Neural cell (in vitro differentiated cells): ENCODE results near the gene STUB1. TPM values are rescaled to one million over a fixed set of nuclear protein-coding genes. Genes with fewer than 3 reads are reported as not detected.

ENCODE experiments used
- H2AFZ ChIP-seq: fragments of 200-600, 300-800 bp; sonication (generic), shearing (Covaris generic); 2 replicates; pipeline ENCODE4 v1.6.0; 2014; ENCODE audit warnings: low read depth, mild to moderate bottlenecking, antibody characterized with exemption, low read length, moderate library complexity
- H3F3A ChIP-seq: fragments of 200-600 bp; shearing (Covaris generic); 2 replicates; pipeline ENCODE4 v1.6.1; 2016; ENCODE audit warnings: mild to moderate bottlenecking, moderate library complexity, mixed read lengths, antibody characterized with exemption, low read length; ENCODE audit not compliant: insufficient read depth, poor library complexity, severe bottlenecking
- H3K27ac ChIP-seq: fragments of 200-600, 300-800 bp; sonication (generic), shearing (Covaris generic); 2 replicates; pipeline ENCODE4 v1.5.1; 2014; ENCODE audit warnings: mild to moderate bottlenecking, low read length, moderate library complexity
- H3K27me3 ChIP-seq: fragments of 300-800, 200-600 bp; sonication (generic), shearing (Covaris generic); 2 replicates; pipeline ENCODE4 v1.6.0; 2014; ENCODE audit warnings: mild to moderate bottlenecking, low read depth, low read length, moderate library complexity; ENCODE audit not compliant: insufficient read depth
- H3K36me3 ChIP-seq: fragments of 300-800, 200-600 bp; sonication (generic), shearing (Covaris generic); 2 replicates; pipeline ENCODE4 v1.5.1; 2014; ENCODE audit warnings: mild to moderate bottlenecking, antibody characterized with exemption, low read length, moderate library complexity; ENCODE audit not compliant: insufficient read depth
- H3K4me2 ChIP-seq: fragments of 300-800, 200-600 bp; sonication (generic), shearing (Covaris generic); 2 replicates; pipeline ENCODE4 v1.6.0; 2014; ENCODE audit warnings: mild to moderate bottlenecking, low read length
- H3K4me3 ChIP-seq: fragments of 300-800, 200-600 bp; sonication (generic), shearing (Covaris generic); 2 replicates; pipeline ENCODE4 v1.5.1; 2014; ENCODE audit warnings: mild to moderate bottlenecking, low read length, moderate library complexity
- H3K79me2 ChIP-seq: fragments of 200-600 bp; shearing (Covaris generic); replicated peaks from 2 replicates; pipeline ENCODE4 v1.6.0; 2014; ENCODE audit warnings: mild to moderate bottlenecking, low read length, moderate library complexity; ENCODE audit not compliant: insufficient read depth
- H3K9ac ChIP-seq: fragments of 300-800, 200-600 bp; sonication (generic), shearing (Covaris generic); 2 replicates; pipeline ENCODE4 v1.6.1; 2016; ENCODE audit warnings: mild to moderate bottlenecking, low read length, mixed read lengths
- H3K9me2 ChIP-seq: fragments of 200-600 bp; shearing (Covaris generic); 2 replicates; pipeline ENCODE4 v1.6.1; 2016; ENCODE audit warnings: mild to moderate bottlenecking, low read length, mixed read lengths; ENCODE audit not compliant: insufficient read depth
- H3K9me3 ChIP-seq: fragments of 200-600, 300-800 bp; sonication (generic), shearing (Covaris generic); 2 replicates; pipeline ENCODE4 v1.6.1; 2016; ENCODE audit warnings: mild to moderate bottlenecking, mixed run types, low read length, moderate library complexity, mixed read lengths
- H4K20me1 ChIP-seq: fragments of 200-600 bp; shearing (Covaris generic); 2 replicates; pipeline ENCODE4 v1.6.1; 2016; ENCODE audit warnings: mild to moderate bottlenecking, mixed run types; ENCODE audit not compliant: insufficient read depth
- CTCF ChIP-seq: fragments of 450-650 bp; IDR thresholded peaks from 2 replicates; pipeline ENCODE4 v1.5.1; 2014; ENCODE audit warnings: antibody characterized with exemption, mild to moderate bottlenecking, moderate library complexity; ENCODE audit not compliant: poor library complexity, severe bottlenecking
- EP300 ChIP-seq: fragments of 450-650 bp; conservative IDR thresholded peaks from 2 replicates; pipeline ENCODE4 v1.6.1; 2014; ENCODE audit warnings: antibody characterized with exemption, mild to moderate bottlenecking, moderate library complexity; ENCODE audit not compliant: poor library complexity, severe bottlenecking
- EZH2 ChIP-seq: fragments of 200-600, 300-800 bp; shearing (Covaris generic), sonication (generic); IDR thresholded peaks from 2 replicates; pipeline ENCODE4 v1.6.1; 2014; ENCODE audit warnings: antibody characterized with exemption, low read length, borderline replicate concordance, mild to moderate bottlenecking; ENCODE audit not compliant: insufficient read depth, poor library complexity, severe bottlenecking
- MXI1 ChIP-seq: fragments of 450-650 bp; conservative IDR thresholded peaks from 2 replicates; pipeline ENCODE4 v1.6.1; 2014; ENCODE audit warnings: antibody characterized with exemption, mild to moderate bottlenecking; ENCODE audit not compliant: poor library complexity, severe bottlenecking
- POLR2AphosphoS5 ChIP-seq: IDR thresholded peaks from 2 replicates; pipeline ENCODE4 v1.6.1; 2012
- RAD21 ChIP-seq: fragments of 450-650 bp; conservative IDR thresholded peaks from 2 replicates; pipeline ENCODE4 v1.6.1; 2014; ENCODE audit warnings: antibody characterized with exemption, mild to moderate bottlenecking, moderate library complexity
- REST ChIP-seq: IDR thresholded peaks from 2 replicates; pipeline ENCODE4 v1.6.1; 2012; ENCODE audit warnings: borderline replicate concordance
- SMC3 ChIP-seq: fragments of 450-650 bp; conservative IDR thresholded peaks from 2 replicates; pipeline ENCODE4 v1.6.1; 2014; ENCODE audit warnings: antibody characterized with exemption, mild to moderate bottlenecking, moderate library complexity; ENCODE audit not compliant: poor library complexity
- TAF1 ChIP-seq: IDR thresholded peaks from 2 replicates; pipeline ENCODE4 v1.6.1; 2012; ENCODE audit warnings: low read depth
- polyA plus RNA-seq: library from polyadenylated mRNA; depleted of rRNA; stranded (reverse); fragments of >200 nt; gene quantifications from 2 replicates; pipeline ENCODE4 v1.2.3, GENCODE V29; 2014

STUB1 gene
- polyA plus RNA-seq, 1 donor from 2014 or later: 120 TPM

GRCh38 chr16:693766-694165 lies 13.6 kb downstream of the STUB1 start:
- H3K9me3 ChIP-seq: no peaks in the 10 kb centered on the region
- no peak overlapping the region for H3K4me2 ChIP-seq
- H3K79me2 ChIP-seq: peaks cover 6% of the 10 kb centered on the region
- TF ChIP-seq EZH2: no peak
- no peak for TF ChIP-seq CTCF
- no peak for TF ChIP-seq TAF1
- no peak for TF ChIP-seq REST
- no peak for TF ChIP-seq MXI1
- TF ChIP-seq POLR2AphosphoS5: no peak
- TF ChIP-seq SMC3: no peak
- no peak for TF ChIP-seq EP300
- no peak for TF ChIP-seq RAD21
- no peaks in the 10 kb centered on the region for H3K36me3 ChIP-seq
- H4K20me1 ChIP-seq: peaks cover 3% of the 10 kb centered on the region
- no peaks in the 10 kb centered on the region for H3K9me2 ChIP-seq
- H2AFZ ChIP-seq: no peak overlapping the region
- no peak overlapping the region for H3K27ac ChIP-seq
- H3K9ac ChIP-seq: no peak overlapping the region
- peaks cover 21% of the 10 kb centered on the region for H3K27me3 ChIP-seq
- H3F3A ChIP-seq: no peaks in the 10 kb centered on the region
- H3K4me3 ChIP-seq: no peak overlapping the region

GRCh38 chr16:694187-694862 lies 14.1 kb downstream of the STUB1 start:
- H3K4me3 ChIP-seq: no peak overlapping the region
- TF ChIP-seq EZH2 (no peak), RAD21 (no peak), POLR2AphosphoS5 (no peak), EP300 (no peak), MXI1 (no peak), TAF1 (no peak), CTCF (no peak), SMC3 (no peak), REST (no peak)
- peaks cover 6% of the 10 kb centered on the region for H4K20me1 ChIP-seq
- no peak overlapping the region for H2AFZ ChIP-seq
- no peak overlapping the region for H3K9ac ChIP-seq
- H3K27me3 ChIP-seq: peaks cover 22% of the 10 kb centered on the region
- no peaks in the 10 kb centered on the region for H3K9me2 ChIP-seq
- no peaks in the 10 kb centered on the region for H3F3A ChIP-seq
- no peaks in the 10 kb centered on the region for H3K9me3 ChIP-seq
- no peaks in the 10 kb centered on the region for H3K36me3 ChIP-seq
- no peak overlapping the region for H3K27ac ChIP-seq
- H3K4me2 ChIP-seq: no peak overlapping the region
- H3K79me2 ChIP-seq: peaks cover 3% of the 10 kb centered on the region
